Activated gamma-delta T cell treated with Interleukin-2 at 50 U/mL for 16 hours (primary cell): ENCODE measurements around the gene ILDR2.

Source experiments
- DNase-seq: peaks from one replicate; pipeline ENCODE4 v3.0.0-alpha.2; 2020

ILDR2 gene

GRCh38 chr1:166975361-166976129 is at the start of gene ILDR2:
Gene ILDR2, minus strand, starts transcription at chr1:166975540. Its CDS starts 272 bp downstream, at chr1:166975268.
- DNase-seq: peak; percentile 40

- DNase-seq: no peak
These were observed 47.0 kb upstream of the ILDR2 start for GRCh38 chr1:167022384-167022783.

GRCh38 chr1:167016100-167016750 is 40.9 kb upstream of the ILDR2 start:
- DNase-seq: no peak

- no peak for DNase-seq
These were observed 38.0 kb upstream of the ILDR2 start for GRCh38 chr1:167013108-167013929.

- no peak for DNase-seq
These were observed 37.2 kb upstream of the ILDR2 start for GRCh38 chr1:167012570-167012969.

GRCh38 chr1:167011560-167012191 is 36.3 kb upstream of the ILDR2 start:
- DNase-seq: no peak

DNA sequence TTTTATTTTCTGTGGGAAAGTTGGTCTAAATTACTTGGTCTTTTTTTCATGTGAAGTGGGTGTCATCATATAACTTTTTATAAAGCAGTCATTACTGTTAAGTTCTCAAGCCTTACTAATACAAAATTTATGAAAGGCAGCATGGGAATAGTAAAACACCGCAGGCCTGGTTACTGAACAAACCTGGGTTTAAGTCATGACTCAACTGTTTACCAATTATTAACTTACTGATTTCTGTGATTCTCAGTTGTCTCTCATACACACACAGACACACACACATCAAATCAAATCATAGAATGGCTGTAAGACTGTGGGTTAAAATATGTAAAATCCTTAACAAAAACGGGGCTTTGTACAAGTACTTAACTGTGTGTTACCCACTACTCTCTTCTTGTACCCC is 28.4 kb upstream of the ILDR2 start:
- no peak for DNase-seq

GRCh38 chr1:167002354-167002753 is 27.0 kb upstream of the ILDR2 start:
- DNase-seq: no peak

- no peak for DNase-seq
These were observed 25.2 kb upstream of the ILDR2 start for GRCh38 chr1:167000546-167000945.

- no peak for DNase-seq
These were observed 24.2 kb upstream of the ILDR2 start for GRCh38 chr1:166999500-167000055.

DNA sequence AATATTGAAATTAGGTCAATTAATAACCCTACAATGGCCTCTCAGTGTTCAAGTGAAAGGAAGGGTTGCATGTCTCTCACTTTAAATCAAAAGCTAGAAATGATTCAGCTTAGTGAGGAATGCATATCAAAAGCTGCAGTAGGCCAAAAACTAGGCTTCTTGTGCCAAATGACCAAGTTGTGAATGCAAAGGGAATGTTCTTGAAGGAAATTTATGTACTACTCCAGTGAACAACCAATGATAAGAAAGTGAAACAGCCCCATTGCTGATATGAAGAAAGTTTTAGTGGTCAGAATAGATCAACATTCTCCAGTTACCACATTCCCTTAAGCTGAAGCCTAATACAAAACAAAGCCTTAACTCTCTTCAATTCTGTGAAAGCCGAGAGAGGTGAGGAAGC is 23.7 kb upstream of the ILDR2 start:
- no peak for DNase-seq

DNA sequence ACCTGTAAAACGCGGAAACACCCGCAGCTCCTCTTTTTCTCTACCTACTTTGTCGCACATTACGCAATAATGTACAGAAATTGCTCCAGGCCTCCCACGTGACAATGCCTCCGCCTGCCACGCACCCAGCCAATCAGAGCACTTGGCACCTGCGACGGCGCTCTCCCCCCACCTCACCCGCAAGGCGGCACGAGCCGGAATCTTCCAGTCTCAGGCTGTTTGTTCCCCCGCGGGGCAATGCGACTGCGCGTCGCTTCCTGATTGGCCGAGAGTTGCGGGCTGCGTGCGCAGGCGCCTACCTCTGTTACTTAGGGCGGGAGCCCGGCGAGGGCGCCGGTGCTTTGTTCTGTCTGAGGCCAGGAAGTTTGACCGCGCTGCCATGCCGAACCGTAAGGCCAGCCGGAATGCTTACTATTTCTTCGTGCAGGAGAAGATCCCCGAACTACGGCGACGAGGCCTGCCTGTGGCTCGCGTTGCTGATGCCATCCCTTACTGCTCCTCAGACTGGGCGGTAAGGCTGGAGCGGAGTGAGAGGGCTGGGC is 13.7 kb upstream of the ILDR2 start, which contains the start of gene MAEL:
Gene MAEL (plus strand): TSS at position 307 of the 542 bp plus-strand sequence. CDS start 73 bp downstream, at position 380.
- DNase-seq: no peak

DNA sequence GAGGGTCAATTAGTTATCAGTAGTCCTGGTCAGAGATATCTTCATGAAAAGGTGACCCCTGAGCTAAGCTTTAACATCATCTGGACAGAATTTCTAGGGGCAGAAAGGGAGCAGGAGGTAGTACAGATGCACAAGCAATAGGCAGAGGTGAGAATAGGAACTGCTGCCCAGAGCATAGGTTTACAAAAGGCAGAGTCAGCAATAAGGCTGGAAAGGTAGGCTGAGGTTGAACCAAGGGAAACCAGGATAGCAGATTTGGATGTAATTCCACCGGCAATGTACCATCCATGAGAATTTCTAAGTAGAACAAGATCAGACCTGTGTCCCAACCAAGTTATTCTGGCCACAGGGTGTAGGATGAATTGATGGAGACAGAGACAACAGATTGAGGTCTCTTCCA is 6.2 kb upstream of the ILDR2 start:
- no peak for DNase-seq

DNA sequence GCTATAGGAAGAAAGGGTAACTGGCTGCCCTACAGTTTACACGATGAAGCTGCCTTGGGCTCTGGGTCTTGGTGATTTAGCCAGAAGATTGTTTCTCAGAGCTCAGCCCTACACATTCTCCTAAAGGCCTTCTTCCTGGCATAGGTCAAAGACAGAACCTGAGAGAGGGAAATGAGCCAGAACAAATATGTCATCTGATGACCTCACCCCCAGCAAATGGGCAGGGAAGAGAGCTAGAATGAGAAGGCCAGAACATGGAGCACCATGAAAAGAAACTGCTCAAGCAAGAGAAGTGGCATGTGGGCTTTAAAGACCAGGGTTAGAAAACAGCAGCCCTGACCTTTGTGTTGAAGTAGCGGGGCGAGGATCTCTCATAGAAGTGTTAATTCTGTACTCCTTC is 5.5 kb upstream of the ILDR2 start:
- DNase-seq: no peak

DNA sequence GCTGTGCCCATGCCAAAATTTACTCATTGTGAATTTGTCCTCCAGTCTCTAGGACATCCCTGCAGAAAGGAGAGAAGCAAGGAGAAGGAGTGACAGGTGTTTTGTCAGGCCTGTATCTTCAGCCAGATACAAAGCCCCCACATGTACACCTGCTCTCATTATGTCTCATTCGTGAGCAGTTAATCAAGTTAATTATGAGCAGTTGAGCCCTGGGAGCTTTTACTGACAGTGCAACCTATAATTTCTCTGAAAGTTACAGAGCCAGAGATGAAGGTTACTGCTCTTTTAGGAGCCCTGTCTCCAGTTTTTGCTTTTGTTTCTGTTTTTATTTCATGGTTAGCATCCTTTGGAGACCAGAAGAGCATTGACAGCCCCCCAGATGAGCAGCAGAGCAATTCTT is 5.0 kb upstream of the ILDR2 start:
- DNase-seq: no peak

GRCh38 chr1:166978821-166979220 is 3.5 kb upstream of the ILDR2 start:
- DNase-seq: no peak

DNA sequence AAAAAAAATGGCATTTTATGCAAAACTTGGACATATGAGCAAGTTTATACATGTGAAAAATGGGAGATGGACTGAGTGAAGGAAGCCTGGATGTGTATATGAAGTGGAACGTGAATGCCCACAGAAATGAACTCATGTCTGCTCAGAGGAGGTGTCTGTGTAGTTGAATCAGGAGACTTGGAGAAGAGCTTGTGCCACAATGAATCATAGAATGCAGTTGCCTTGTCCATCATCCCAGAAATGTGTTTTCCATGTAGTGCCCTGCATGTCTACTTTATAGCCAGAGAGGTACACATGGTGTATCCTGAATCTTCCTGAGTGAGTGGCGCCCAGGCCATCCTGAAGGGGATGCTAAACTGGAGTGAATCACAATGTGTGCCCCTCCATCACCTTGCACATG is 2.6 kb upstream of the ILDR2 start:
- no peak for DNase-seq

GRCh38 chr1:166974647-166975345 is 544 bp downstream of the ILDR2 start:
- DNase-seq: no peak

GRCh38 chr1:166972826-166973225 is 2.5 kb downstream of the ILDR2 start:
- DNase-seq: no peak

DNA sequence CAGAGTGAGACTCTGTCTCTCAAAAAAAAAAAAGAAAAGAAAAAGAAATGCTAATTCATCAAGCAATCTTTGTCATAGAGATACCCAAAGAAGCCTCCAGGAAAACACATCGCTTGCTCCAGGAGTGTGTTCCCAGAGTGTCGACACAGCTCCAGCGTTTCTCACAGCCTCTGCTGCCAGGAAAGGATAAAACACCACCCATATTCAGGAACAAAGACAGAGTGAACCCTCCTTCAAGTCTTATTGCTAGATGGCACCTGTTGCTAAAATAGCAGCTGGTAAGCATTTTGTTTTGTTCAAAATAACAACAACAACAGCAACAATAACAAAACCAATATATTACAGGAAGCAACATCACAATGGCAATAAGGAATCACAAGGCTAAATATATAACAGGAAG is 3.1 kb downstream of the ILDR2 start:
- no peak for DNase-seq

DNA sequence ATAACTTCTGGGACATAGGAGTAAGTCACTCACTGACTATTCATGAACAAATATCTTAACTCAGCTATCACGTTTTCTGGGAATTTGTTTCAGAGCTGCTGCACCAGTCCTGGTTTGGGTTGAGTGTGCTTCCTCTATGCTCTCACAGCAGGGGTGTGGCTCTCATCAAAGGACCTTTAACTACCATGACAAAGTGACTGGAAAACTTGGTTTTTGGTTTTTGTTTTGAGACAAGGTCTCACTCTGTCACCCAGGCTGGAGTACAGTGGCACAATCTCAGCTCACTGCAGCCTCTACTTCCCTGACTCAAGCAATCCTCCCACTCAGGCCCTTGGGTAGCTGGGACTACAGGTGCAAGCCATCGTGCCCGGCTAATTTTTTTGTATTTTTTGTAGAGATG is 4.1 kb downstream of the ILDR2 start:
- DNase-seq: no peak
